ENCODE data around the gene PRUNE2. TPM values are rescaled to one million over a fixed set of nuclear protein-coding genes. Genes with fewer than 3 reads are reported as not detected.

Gene PRUNE2
- total and polyA plus RNA-seq, 2 of the 13 experiments (the other 11 are each of a cell fraction or from before 2014, with no cell fraction given) = 0.02 TPM; not detected in 1

DNA sequence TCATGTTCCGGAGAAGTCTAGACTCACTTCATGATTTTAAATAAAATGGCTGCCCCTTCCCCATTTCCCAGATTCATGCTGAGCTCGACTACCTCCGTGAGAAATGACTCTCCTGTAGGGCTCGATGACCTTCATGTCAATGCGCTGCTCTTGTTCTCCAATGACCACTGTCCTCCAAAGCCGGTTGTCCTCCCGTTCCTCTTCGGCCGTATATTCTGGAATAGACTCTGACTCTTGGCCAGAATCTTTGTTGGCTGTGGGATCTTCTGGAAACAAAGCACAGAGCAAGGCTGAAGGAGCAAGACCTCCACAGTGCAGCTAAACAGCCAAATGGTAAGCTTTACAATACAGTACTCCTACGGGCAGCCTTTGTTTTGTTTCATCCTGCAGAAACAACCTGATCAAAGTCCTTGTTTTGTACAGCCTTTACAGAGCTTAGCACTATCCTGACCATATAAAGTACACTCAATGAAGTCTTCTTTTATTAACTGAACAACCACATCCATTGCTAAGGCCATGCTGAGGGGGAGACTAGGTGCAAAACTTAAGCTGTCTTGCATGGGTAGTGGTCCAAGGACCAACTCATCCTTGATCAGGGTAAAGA, 261.2 kb downstream of the PRUNE2 start:
- in situ Hi-C loops (cut with HindIII; ENCODE audit: extremely low pct_ligation_motif_present, low pct_unique_long_range_greater_than_20kb) (no loop called here), intact Hi-C loops (cut with micrococcal nuclease; ENCODE audit: unreplicated experiment) (no loop called here)
- H3K79me2 ChIP-seq (ENCODE audit: insufficient read depth, low read length) = no peaks in the 10 kb centered on the region
- no peak for ATAC-seq
- no peaks in the 10 kb centered on the region for H3K4me1 ChIP-seq (ENCODE audit: insufficient read depth, low read length)
- H3K36me3 ChIP-seq (replicated peaks in 1 of 2; ENCODE audit: control insufficient read depth in 1 of 2, insufficient read depth in 2 of 2, low read length in 2 of 2) = no peaks in the 10 kb centered on the region
- no TSS peak for BruUV-seq (replicated peaks)
- no peaks in the 10 kb centered on the region for H4K20me1 ChIP-seq (ENCODE audit: insufficient read depth, low read length)
- no peak overlapping the region for H3K4me2 ChIP-seq (ENCODE audit: low read depth, low read length)
- H3K27me3 ChIP-seq (ENCODE audit: control insufficient read depth in 1 of 2, insufficient read depth in 2 of 2, low read length in 2 of 2) = peaks cover 0 to 9% of the 10 kb centered on the region in 2 experiments; a peak in 2 of 5 replicates
- ChIA-PET POLR2A (no interaction called here), CTCF (ENCODE audit: low intra/inter-chr PET ratio, low total read pairs) (no interaction called here)
- H3K4me3 ChIP-seq (replicated peaks in 1 of 3; ENCODE audit: insufficient read depth in 1 of 3, low read depth in 2 of 3, low read length in 3 of 3) = no peak overlapping the region
- H3K9ac ChIP-seq (ENCODE audit: insufficient read depth, low read depth, low read length) = no peak overlapping the region
- H2AFZ ChIP-seq (ENCODE audit: low read length) = no peak overlapping the region
- H3K9me3 ChIP-seq (ENCODE audit: low read length) = no peaks in the 10 kb centered on the region
- FAIRE-seq = no peak
- WGBS (ENCODE audit: low lambda C conversion rate) = 63% methylated on average over 10 of the region's 10 CpGs
- TF ChIP-seq, protein P1, sequence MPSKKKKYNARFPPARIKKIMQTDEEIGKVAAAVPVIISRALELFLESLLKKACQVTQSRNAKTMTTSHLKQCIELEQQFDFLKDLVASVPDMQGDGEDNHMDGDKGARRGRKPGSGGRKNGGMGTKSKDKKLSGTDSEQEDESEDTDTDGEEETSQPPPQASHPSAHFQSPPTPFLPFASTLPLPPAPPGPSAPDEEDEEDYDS (CRISPR knock-in tag; IDR thresholded peaks at IDR 0.05) = no peak
- no peak for TF ChIP-seq ZFP36L1 (CRISPR knock-in tag; IDR thresholded peaks at IDR 0.05)
- no peak for TF ChIP-seq ZSCAN31 (CRISPR knock-in tag; IDR thresholded peaks at IDR 0.05; ENCODE audit: low read depth)
- no peak for TF ChIP-seq TEF (CRISPR knock-in tag; IDR thresholded peaks at IDR 0.05)
- TF ChIP-seq RBM39 (IDR thresholded peaks at IDR 0.05; ENCODE audit: low read depth, low read length, poor library complexity, severe bottlenecking) = no peak
- peak; percentile 95 for TF ChIP-seq GZF1 (CRISPR knock-in tag; IDR thresholded peaks at IDR 0.05)
- H3K27ac ChIP-seq (ENCODE audit: extremely low read length, insufficient read depth, low read length) = no peak overlapping the region
- DNase-seq (ENCODE audit: low spot score) = no peak

- no TSS peak for BruUV-seq (replicated peaks)
- 27% methylated on average over 4 of the region's 4 CpGs for WGBS (ENCODE audit: low lambda C conversion rate)
- CTCF ChIA-PET (ENCODE audit: low intra/inter-chr PET ratio, low total read pairs) = no interaction called here
- TF ChIP-seq, protein P2, sequence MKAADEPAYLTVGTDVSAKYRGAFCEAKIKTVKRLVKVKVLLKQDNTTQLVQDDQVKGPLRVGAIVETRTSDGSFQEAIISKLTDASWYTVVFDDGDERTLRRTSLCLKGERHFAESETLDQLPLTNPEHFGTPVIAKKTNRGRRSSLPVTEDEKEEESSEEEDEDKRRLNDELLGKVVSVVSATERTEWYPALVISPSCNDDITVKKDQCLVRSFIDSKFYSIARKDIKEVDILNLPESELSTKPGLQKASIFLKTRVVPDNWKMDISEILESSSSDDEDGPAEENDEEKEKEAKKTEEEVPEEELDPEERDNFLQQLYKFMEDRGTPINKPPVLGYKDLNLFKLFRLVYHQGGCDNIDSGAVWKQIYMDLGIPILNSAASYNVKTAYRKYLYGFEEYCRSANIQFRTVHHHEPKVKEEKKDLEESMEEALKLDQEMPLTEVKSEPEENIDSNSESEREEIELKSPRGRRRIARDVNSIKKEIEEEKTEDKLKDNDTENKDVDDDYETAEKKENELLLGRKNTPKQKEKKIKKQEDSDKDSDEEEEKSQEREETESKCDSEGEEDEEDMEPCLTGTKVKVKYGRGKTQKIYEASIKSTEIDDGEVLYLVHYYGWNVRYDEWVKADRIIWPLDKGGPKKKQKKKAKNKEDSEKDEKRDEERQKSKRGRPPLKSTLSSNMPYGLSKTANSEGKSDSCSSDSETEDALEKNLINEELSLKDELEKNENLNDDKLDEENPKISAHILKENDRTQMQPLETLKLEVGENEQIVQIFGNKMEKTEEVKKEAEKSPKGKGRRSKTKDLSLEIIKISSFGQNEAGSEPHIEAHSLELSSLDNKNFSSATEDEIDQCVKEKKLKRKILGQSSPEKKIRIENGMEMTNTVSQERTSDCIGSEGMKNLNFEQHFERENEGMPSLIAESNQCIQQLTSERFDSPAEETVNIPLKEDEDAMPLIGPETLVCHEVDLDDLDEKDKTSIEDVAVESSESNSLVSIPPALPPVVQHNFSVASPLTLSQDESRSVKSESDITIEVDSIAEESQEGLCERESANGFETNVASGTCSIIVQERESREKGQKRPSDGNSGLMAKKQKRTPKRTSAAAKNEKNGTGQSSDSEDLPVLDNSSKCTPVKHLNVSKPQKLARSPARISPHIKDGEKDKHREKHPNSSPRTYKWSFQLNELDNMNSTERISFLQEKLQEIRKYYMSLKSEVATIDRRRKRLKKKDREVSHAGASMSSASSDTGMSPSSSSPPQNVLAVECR (CRISPR knock-in tag; IDR thresholded peaks at IDR 0.05; ENCODE audit: borderline replicate concordance) = no peak
- no peak for TF ChIP-seq HNRNPL (IDR thresholded peaks at IDR 0.05; ENCODE audit: low read depth, low read length)
- no peak for TF ChIP-seq SCMH1 (CRISPR knock-in tag; IDR thresholded peaks at IDR 0.05; ENCODE audit: borderline replicate concordance)
- no peak for TF ChIP-seq ZNF430 (CRISPR knock-in tag; IDR thresholded peaks at IDR 0.05)
- no peak for TF ChIP-seq ZBTB1 (CRISPR knock-in tag; IDR thresholded peaks at IDR 0.05; ENCODE audit: borderline replicate concordance)
Observed at GRCh38 chr9:76644171-76644570, 261.7 kb downstream of the PRUNE2 start.

More at GRCh38 chr9:76644171-76644570, 261.7 kb downstream of the PRUNE2 start:
- no peak overlapping the region for H3K4me2 ChIP-seq (ENCODE audit: low read depth, low read length)
- H4K20me1 ChIP-seq (ENCODE audit: insufficient read depth, low read length) = no peaks in the 10 kb centered on the region
- H3K4me3 ChIP-seq (replicated peaks in 1 of 3; ENCODE audit: insufficient read depth in 1 of 3, low read depth in 2 of 3, low read length in 3 of 3) = no peak overlapping the region
- no peak overlapping the region for H3K27ac ChIP-seq (ENCODE audit: extremely low read length, insufficient read depth, low read length)
- H3K36me3 ChIP-seq (replicated peaks in 1 of 2; ENCODE audit: control insufficient read depth in 1 of 2, insufficient read depth in 2 of 2, low read length in 2 of 2) = no peaks in the 10 kb centered on the region
- H3K27me3 ChIP-seq (ENCODE audit: control insufficient read depth in 1 of 2, insufficient read depth in 2 of 2, low read length in 2 of 2) = peaks cover 0 to 9% of the 10 kb centered on the region in 2 experiments; a peak in 2 of 5 replicates
- POLR2A ChIA-PET = no interaction called here
- intact Hi-C loops (cut with micrococcal nuclease; ENCODE audit: unreplicated experiment) (no loop called here), in situ Hi-C loops (cut with HindIII; ENCODE audit: extremely low pct_ligation_motif_present, low pct_unique_long_range_greater_than_20kb) (no loop called here)
- H2AFZ ChIP-seq (ENCODE audit: low read length) = no peak overlapping the region
- H3K9me3 ChIP-seq (ENCODE audit: low read length) = no peaks in the 10 kb centered on the region
- no peaks in the 10 kb centered on the region for H3K79me2 ChIP-seq (ENCODE audit: insufficient read depth, low read length)
- FAIRE-seq (no peak), DNase-seq (ENCODE audit: low spot score) (no peak), ATAC-seq (no peak)
- no peak overlapping the region for H3K9ac ChIP-seq (ENCODE audit: insufficient read depth, low read depth, low read length)
- H3K4me1 ChIP-seq (ENCODE audit: insufficient read depth, low read length) = no peaks in the 10 kb centered on the region

All from HepG2 (cell line).